OCI-LY7 (cell line): ENCODE results near the gene FAM193A. TPM values are rescaled to one million over a fixed set of nuclear protein-coding genes. Genes with fewer than 3 reads are reported as not detected.

Experiments used
- BruUV-seq: library from RNA; stranded (reverse); fragments of 400-500 nt; replicated peaks from 2 replicates; lab custom pipeline; 2021; lab: Mats Ljungman, UMichigan
- CTCF ChIA-PET: fragments of 300-600 bp; sonication (Branson Sonifier 250); formaldehyde crosslinking; loops from one replicate; lab custom pipeline; 2022; ENCODE audit warnings: antibody characterized with exemption; ENCODE audit not compliant: unreplicated experiment; lab: Charles Lee
- POLR2A ChIA-PET: fragments of 300-600 bp; sonication (Branson Sonifier 250); formaldehyde crosslinking; loops from one replicate; lab custom pipeline; 2022; ENCODE audit warnings: antibody characterized with exemption; lab: Charles Lee
- DNase-seq: peaks from one replicate; pipeline ENCODE4 v3.0.0-alpha.2; 2015; ENCODE audit warnings: low spot score
- H2AFZ ChIP-seq: fragments of 200-600 bp; sonication (generic), shearing (Covaris generic); 2 replicates; pipeline ENCODE4 v1.6.1; 2014; ENCODE audit warnings: mild to moderate bottlenecking, antibody characterized with exemption, low read length, moderate library complexity
- H3K27ac ChIP-seq: fragments of 200-600 bp; sonication (generic); 2 replicates; pipeline ENCODE4 v1.5.1; 2014; ENCODE audit warnings: mixed run types, low read depth, mild to moderate bottlenecking, moderate library complexity, low read length, inconsistent platforms; ENCODE audit not compliant: poor library complexity, severe bottlenecking
- H3K36me3 ChIP-seq: fragments of 200-600 bp; sonication (generic); 2 replicates; pipeline ENCODE4 v1.6.1; 2014; ENCODE audit warnings: mild to moderate bottlenecking, antibody characterized with exemption, low read length, moderate library complexity, mixed read lengths; ENCODE audit not compliant: insufficient read depth
- H3K4me1 ChIP-seq: fragments of 200-600 bp; sonication (generic); 2 replicates; pipeline ENCODE4 v1.5.1; 2014; ENCODE audit warnings: mild to moderate bottlenecking, low read length; ENCODE audit not compliant: insufficient read depth, poor library complexity, severe bottlenecking
- H3K4me2 ChIP-seq: fragments of 200-600 bp; sonication (generic); 2 replicates; pipeline ENCODE4 v1.6.1; 2014; ENCODE audit warnings: mild to moderate bottlenecking, low read length
- H3K4me3 ChIP-seq: fragments of 200-600 bp; sonication (generic); 2 replicates; pipeline ENCODE4 v1.5.1; 2014; ENCODE audit warnings: mild to moderate bottlenecking, low read depth, low read length; ENCODE audit not compliant: poor library complexity, severe bottlenecking
- H3K79me2 ChIP-seq: fragments of 200-600 bp; sonication (generic); 2 replicates; pipeline ENCODE4 v1.6.1; 2016; ENCODE audit warnings: low read depth, mild to moderate bottlenecking, low read length, moderate library complexity, mixed read lengths; ENCODE audit not compliant: insufficient read depth
- H3K9me2 ChIP-seq: fragments of 200-600 bp; sonication (generic); 2 replicates; pipeline ENCODE4 v1.6.1; 2016; ENCODE audit warnings: mild to moderate bottlenecking, low read length, mixed read lengths; ENCODE audit not compliant: insufficient read depth
- H3K9me3 ChIP-seq: fragments of 200-600 bp; sonication (generic); 2 replicates; pipeline ENCODE4 v1.6.1; 2014; ENCODE audit warnings: mild to moderate bottlenecking, mixed run types, low read length, mixed read lengths
- H4K20me1 ChIP-seq: fragments of 200-600 bp; sonication (generic); 2 replicates; pipeline ENCODE4 v1.6.1; 2014; ENCODE audit warnings: mild to moderate bottlenecking, antibody characterized with exemption, low read length, moderate library complexity, mixed read lengths; ENCODE audit not compliant: insufficient read depth
- CTCF ChIP-seq: fragments of 200-600 bp; sonication (generic); conservative IDR thresholded peaks from 2 replicates; pipeline ENCODE4 v1.5.1; 2014; ENCODE audit warnings: mild to moderate bottlenecking, antibody characterized with exemption, low read length, moderate library complexity, mixed read lengths
- EZH2phosphoT487 ChIP-seq: fragments of 200-600 bp; sonication (generic); IDR thresholded peaks from 2 replicates; pipeline ENCODE4 v1.6.1; 2018; ENCODE audit warnings: low read depth, borderline replicate concordance, mild to moderate bottlenecking, mixed run types, antibody characterized with exemption, low read length, moderate library complexity, mixed read lengths
- intact Hi-C: fragments of 100-400 bp; cut with micrococcal nuclease; formaldehyde crosslinking; loops from one replicate; pipeline ENCODE4 v1.10.0; 2022; ENCODE audit not compliant: unreplicated experiment
- total RNA-seq, 2 experiments: library from RNA; depleted of rRNA in 1 of 2; stranded (reverse); fragments of >200 nt in 1 of 2; shearing (Covaris generic) in 1 of 2; gene quantifications; 2 replicates each; pipeline ENCODE4 v1.2.3, GENCODE V29; 2014 to 2022

The FAM193A gene
- total RNA-seq, 2 experiments from 2014 or later: 17.8 to 36.7 TPM

- no peaks in the 10 kb centered on the region for H3K4me1 ChIP-seq
- CTCF ChIA-PET: no interaction called here
- intact Hi-C loops: no loop called here
- peaks cover 63% of the 10 kb centered on the region for H3K36me3 ChIP-seq
- no peak overlapping the region for H3K4me3 ChIP-seq
- no TSS peak for BruUV-seq
- H3K4me2 ChIP-seq: no peak overlapping the region
- POLR2A ChIA-PET: no interaction called here
- DNase-seq: no peak
- H3K27ac ChIP-seq: no peak overlapping the region
- no peaks in the 10 kb centered on the region for H4K20me1 ChIP-seq
- no peaks in the 10 kb centered on the region for H3K9me2 ChIP-seq
- TF ChIP-seq EZH2phosphoT487: no peak
- TF ChIP-seq CTCF: no peak
- H3K79me2 ChIP-seq: no peaks in the 10 kb centered on the region
- no peak overlapping the region for H2AFZ ChIP-seq
- no peaks in the 10 kb centered on the region for H3K9me3 ChIP-seq
Observed at GRCh38 chr4:2637956-2638552, 101.6 kb downstream of the FAM193A start.

- Histone ChIP-seq H3K9me3 (no peaks in the 10 kb centered on the region), H4K20me1 (no peaks in the 10 kb centered on the region), H3K9me2 (no peaks in the 10 kb centered on the region), H2AFZ (no peak overlapping the region), H3K79me2 (no peaks in the 10 kb centered on the region), H3K4me3 (no peak overlapping the region), H3K27ac (no peak overlapping the region), H3K4me1 (no peaks in the 10 kb centered on the region), H3K36me3 (peaks cover 66% of the 10 kb centered on the region), H3K4me2 (no peak overlapping the region)
- ChIA-PET POLR2A (no interaction called here), CTCF (no interaction called here)
- no peak for DNase-seq
- no TSS peak for BruUV-seq
- intact Hi-C loops: no loop called here
- TF ChIP-seq EZH2phosphoT487 (no peak), CTCF (no peak)
Observed at GRCh38 chr4:2638730-2639129, 102.3 kb downstream of the FAM193A start.

GRCh38 chr4:2642968-2643367, 106.5 kb downstream of the FAM193A start:
- H2AFZ ChIP-seq: no peak overlapping the region
- BruUV-seq: no TSS peak
- TF ChIP-seq EZH2phosphoT487 (no peak), CTCF (no peak)
- H3K27ac ChIP-seq: no peak overlapping the region
- H4K20me1 ChIP-seq: no peaks in the 10 kb centered on the region
- no peak for DNase-seq
- H3K79me2 ChIP-seq: no peaks in the 10 kb centered on the region
- no peaks in the 10 kb centered on the region for H3K4me1 ChIP-seq
- H3K4me3 ChIP-seq: no peak overlapping the region
- no peaks in the 10 kb centered on the region for H3K9me2 ChIP-seq
- peaks cover 60% of the 10 kb centered on the region for H3K36me3 ChIP-seq
- no peak overlapping the region for H3K4me2 ChIP-seq
- no peaks in the 10 kb centered on the region for H3K9me3 ChIP-seq
- intact Hi-C loops: no loop called here
- POLR2A ChIA-PET: no interaction called here
- CTCF ChIA-PET: no interaction called here
